HFFc6 (cell line): ENCODE data around the gene PIGH. TPM values are rescaled to one million over a fixed set of nuclear protein-coding genes. Genes with fewer than 3 reads are reported as not detected.

ENCODE experiments used
- DNase-seq: peaks from one replicate; pipeline ENCODE4 v3.0.0-alpha.2; 2018
- H3K27ac Mint-ChIP-seq: 2 replicates; pipeline ENCODE4 v1.8.0; 2020; ENCODE audit warnings: mild to moderate bottlenecking, mixed read lengths
- H3K27me3 Mint-ChIP-seq: 2 replicates; pipeline ENCODE4 v1.8.0; 2021; ENCODE audit warnings: mild to moderate bottlenecking, moderate library complexity, mixed read lengths; ENCODE audit not compliant: insufficient read depth
- H3K36me3 Mint-ChIP-seq: 2 replicates; pipeline ENCODE4 v1.8.0; 2021; ENCODE audit warnings: low read depth, mixed read lengths
- H3K4me1 Mint-ChIP-seq: 2 replicates; pipeline ENCODE4 v1.8.0; 2020; ENCODE audit warnings: low read depth, mixed read lengths
- H3K4me3 Mint-ChIP-seq: 2 replicates; pipeline ENCODE4 v1.8.0; 2020; ENCODE audit warnings: mild to moderate bottlenecking, moderate library complexity, mixed read lengths
- H3K9me3 Mint-ChIP-seq: 2 replicates; pipeline ENCODE4 v1.8.0; 2020; ENCODE audit warnings: mild to moderate bottlenecking, mixed read lengths
- total RNA-seq, 6 experiments: library from RNA; stranded (reverse); fragmentation: NEBNext Ultra II Directional; extraction: Animal tissue kit (Norgen Biotek cat#: 25700); gene quantifications; 2 replicates in 1 of 6; 3 replicates in 5 of 6; pipeline ENCODE4 v1.2.3, GENCODE V29; 2021
- TF ChIP-seq, protein P1 (sequence below): fragments of 200-600 bp; sonication (generic); IDR thresholded peaks from 2 replicates; pipeline ENCODE4 v1.5.0; 2021; ENCODE audit warnings: antibody characterized with exemption, mild to moderate bottlenecking

Gene PIGH
- total RNA-seq, 6 experiments from 2014 or later, result 6.3 to 9.3 (median 7.8) TPM

DNA sequence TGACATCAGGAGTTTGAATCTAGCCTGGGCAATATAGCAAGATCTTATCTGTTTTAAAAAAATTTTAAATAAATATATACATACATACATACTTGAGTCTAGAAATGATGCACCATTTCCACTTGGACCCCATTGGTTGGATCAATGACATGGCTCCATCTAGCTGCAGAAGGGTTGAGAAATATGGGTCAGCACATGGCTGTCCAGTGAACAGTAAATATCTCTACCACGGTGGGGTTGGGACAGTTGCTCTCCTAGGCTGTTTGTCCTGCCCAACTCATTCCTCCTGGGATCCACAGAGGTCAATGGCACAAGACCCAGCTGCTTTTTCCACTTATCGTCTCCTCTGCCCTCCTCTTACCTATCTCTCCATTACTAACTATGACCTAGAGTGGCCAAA, 43.4 kb downstream of the PIGH start:
- H3K36me3 Mint-ChIP-seq, result no peaks in the 10 kb centered on the region
- no peak overlapping the region for H3K27ac Mint-ChIP-seq
- TF ChIP-seq, protein P1, sequence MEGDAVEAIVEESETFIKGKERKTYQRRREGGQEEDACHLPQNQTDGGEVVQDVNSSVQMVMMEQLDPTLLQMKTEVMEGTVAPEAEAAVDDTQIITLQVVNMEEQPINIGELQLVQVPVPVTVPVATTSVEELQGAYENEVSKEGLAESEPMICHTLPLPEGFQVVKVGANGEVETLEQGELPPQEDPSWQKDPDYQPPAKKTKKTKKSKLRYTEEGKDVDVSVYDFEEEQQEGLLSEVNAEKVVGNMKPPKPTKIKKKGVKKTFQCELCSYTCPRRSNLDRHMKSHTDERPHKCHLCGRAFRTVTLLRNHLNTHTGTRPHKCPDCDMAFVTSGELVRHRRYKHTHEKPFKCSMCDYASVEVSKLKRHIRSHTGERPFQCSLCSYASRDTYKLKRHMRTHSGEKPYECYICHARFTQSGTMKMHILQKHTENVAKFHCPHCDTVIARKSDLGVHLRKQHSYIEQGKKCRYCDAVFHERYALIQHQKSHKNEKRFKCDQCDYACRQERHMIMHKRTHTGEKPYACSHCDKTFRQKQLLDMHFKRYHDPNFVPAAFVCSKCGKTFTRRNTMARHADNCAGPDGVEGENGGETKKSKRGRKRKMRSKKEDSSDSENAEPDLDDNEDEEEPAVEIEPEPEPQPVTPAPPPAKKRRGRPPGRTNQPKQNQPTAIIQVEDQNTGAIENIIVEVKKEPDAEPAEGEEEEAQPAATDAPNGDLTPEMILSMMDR, result no peak
- no peak overlapping the region for H3K4me3 Mint-ChIP-seq
- H3K4me1 Mint-ChIP-seq, result peaks cover 9% of the 10 kb centered on the region
- DNase-seq, result no peak
- no peaks in the 10 kb centered on the region for H3K9me3 Mint-ChIP-seq
- H3K27me3 Mint-ChIP-seq, result peaks cover 36% of the 10 kb centered on the region

DNA sequence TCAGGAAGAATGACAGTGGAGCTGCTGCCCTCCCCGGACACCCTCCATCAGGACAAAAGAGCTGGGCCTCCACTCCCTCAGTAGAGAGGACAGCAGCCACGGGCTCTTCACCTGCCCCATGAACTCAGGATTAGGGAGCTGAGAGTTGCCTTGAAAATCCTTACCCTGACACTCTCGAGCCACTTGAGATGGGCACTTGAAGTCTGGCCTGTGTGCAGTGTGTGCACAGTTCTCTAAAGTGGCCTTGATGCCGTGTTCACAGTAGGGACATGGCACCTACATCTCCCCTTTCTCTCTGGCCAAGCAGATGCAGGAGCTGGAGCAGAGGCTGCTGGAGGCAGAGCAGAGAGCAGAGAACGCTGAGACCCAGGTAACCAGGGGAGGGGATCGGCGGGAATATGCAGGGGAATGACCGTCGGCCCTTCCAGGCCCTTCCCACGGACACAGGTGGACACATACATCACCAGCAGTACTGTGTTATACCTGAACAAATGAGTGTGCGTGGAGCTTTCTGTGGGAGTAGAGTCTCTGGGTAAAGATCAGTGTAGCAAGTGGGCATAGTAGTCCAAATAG, 44.5 kb downstream of the PIGH start:
- no peak overlapping the region for H3K4me3 Mint-ChIP-seq
- no peak for DNase-seq
- H3K36me3 Mint-ChIP-seq, result no peaks in the 10 kb centered on the region
- H3K9me3 Mint-ChIP-seq, result no peaks in the 10 kb centered on the region
- H3K27me3 Mint-ChIP-seq, result peaks cover 36% of the 10 kb centered on the region
- TF ChIP-seq, protein P1, result no peak
- peaks cover 9% of the 10 kb centered on the region for H3K4me1 Mint-ChIP-seq
- H3K27ac Mint-ChIP-seq, result no peak overlapping the region

DNA sequence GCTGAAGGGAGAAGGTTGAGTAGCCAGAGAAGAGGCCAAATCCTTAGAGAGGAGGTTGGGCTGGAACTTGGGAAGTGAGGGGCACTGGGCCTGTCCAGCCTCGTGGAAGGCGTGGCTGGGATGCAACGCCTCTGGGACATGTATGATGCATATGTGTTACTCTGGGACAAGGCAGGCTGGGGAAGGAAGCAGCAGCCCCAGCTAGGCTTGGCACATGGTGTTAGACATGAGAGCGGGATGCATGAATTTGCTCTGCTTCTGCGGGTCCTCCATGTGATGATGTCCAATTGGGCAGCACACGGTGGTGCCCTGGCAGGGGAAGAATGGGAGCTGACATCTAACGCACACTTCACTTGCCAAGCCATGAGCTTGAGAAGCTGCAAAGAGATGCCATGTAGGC, 45.7 kb downstream of the PIGH start:
- Mint-ChIP-seq H3K4me3 (no peak overlapping the region), H3K4me1 (peaks cover 9% of the 10 kb centered on the region), H3K27ac (no peak overlapping the region)

DNA sequence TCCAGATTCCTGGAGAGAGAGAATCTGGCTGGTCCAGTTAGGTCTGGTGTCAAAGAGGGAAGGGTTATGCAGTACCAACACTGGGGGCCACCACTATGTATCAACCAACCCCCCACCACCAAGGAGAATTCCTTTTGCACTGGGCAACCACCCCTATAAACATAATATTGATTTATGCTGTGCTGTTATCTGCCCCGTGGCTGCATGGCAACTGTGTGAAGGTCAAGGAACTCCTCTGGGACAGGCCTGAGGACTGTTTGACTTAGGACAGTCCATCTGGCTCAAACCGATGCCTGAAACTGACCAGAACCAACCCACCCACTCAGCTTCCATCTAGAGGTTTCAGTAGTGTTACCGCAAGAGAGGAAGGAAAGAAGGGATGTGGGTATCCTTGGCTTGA, 46.5 kb downstream of the PIGH start:
- no peak overlapping the region for H3K4me3 Mint-ChIP-seq
- TF ChIP-seq, protein P1, result no peak
- H3K4me1 Mint-ChIP-seq, result peaks cover 9% of the 10 kb centered on the region
- H3K36me3 Mint-ChIP-seq, result no peaks in the 10 kb centered on the region
- H3K27ac Mint-ChIP-seq, result no peak overlapping the region
- peaks cover 48% of the 10 kb centered on the region for H3K27me3 Mint-ChIP-seq
- no peak for DNase-seq
- no peaks in the 10 kb centered on the region for H3K9me3 Mint-ChIP-seq

More for the DNA sequence above, 45.7 kb downstream of the PIGH start:
- no peak for DNase-seq
- TF ChIP-seq, protein P1, result no peak
- peaks cover 44% of the 10 kb centered on the region for H3K27me3 Mint-ChIP-seq
- no peaks in the 10 kb centered on the region for H3K9me3 Mint-ChIP-seq
- H3K36me3 Mint-ChIP-seq, result no peaks in the 10 kb centered on the region

DNA sequence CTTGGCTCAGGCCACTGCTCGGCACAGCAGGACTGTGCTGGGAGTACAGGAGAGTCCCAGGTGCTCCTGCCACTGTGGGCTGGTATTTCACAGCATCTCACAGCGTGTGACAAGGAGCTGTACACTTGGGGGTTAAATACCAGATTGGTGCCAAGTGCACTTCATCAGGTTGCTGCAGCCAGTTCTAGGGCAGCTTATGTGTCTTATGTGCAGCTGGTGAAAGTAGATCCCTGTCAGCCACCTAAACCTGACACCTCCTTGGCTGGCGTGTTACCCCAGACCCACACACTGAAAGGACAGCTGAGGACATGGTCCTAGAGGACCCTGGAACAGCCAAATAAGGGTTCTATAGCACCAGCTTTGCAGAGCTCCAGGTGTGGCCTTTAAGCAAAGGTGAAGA, 48.1 kb downstream of the PIGH start:
- no peak overlapping the region for H3K4me3 Mint-ChIP-seq
- peaks cover 58% of the 10 kb centered on the region for H3K27me3 Mint-ChIP-seq
- no peak for DNase-seq
- H3K36me3 Mint-ChIP-seq, result no peaks in the 10 kb centered on the region
- H3K4me1 Mint-ChIP-seq, result peaks cover 3% of the 10 kb centered on the region
- TF ChIP-seq, protein P1, result no peak
- H3K9me3 Mint-ChIP-seq, result no peaks in the 10 kb centered on the region
- no peak overlapping the region for H3K27ac Mint-ChIP-seq

DNA sequence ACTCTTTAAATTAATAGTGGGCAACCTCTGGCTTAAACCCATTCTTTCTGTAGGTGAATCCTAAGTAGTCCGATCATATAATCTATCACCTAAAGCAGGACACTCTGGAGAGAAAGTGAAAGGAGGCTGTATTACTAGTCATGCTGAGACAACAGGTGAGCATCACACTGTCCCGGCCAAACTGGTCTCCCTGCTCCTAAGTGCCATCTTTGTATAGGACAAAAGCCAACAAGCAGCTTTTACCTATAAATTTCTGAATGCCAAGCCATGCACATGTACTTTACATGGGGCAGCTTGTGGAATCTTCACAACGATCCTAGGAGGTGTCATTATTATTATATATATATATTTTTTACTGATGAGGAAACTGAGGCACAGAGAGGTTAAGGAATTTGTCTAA, 48.9 kb downstream of the PIGH start:
- Mint-ChIP-seq H3K4me3 (no peak overlapping the region), H3K4me1 (no peaks in the 10 kb centered on the region), H3K36me3 (no peaks in the 10 kb centered on the region), H3K27ac (no peak overlapping the region), H3K9me3 (no peaks in the 10 kb centered on the region), H3K27me3 (peaks cover 60% of the 10 kb centered on the region)
- DNase-seq, result no peak
- TF ChIP-seq, protein P1, result no peak
